ENCODE results near the gene TNNI3K.

The TNNI3K gene

DNA sequence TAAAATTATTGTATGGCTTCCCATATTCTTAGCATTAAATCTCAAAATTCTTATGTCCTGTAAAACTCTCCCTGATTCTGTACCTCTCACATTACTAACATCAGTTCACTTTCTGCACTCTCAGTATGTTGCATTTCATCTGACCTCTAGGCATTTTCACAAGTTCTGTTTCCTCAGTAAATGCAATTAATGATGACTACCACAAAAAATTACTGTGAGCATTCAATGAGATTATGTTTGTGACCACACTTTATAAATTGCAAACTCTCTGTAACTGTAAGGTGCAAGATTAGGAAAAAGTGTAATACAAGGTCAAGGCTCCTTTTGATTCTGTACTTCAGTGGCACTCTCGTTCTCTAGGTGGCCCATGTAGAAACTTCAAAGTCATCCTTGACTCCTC lies 216.8 kb downstream of the TNNI3K start:
- no peak overlapping the region for H3K4me3 ChIP-seq (ENCODE audit: low read depth, low read length)
- no peak for TF ChIP-seq CTCF (IDR thresholded peaks at IDR 0.05; ENCODE audit: low read depth, low read length)

GRCh38 chr1:74453277-74453676 lies 218.1 kb downstream of the TNNI3K start:
- TF ChIP-seq CTCF (IDR thresholded peaks at IDR 0.05; ENCODE audit: low read depth, low read length), result no peak
- H3K4me3 ChIP-seq (ENCODE audit: low read depth, low read length), result no peak overlapping the region

GRCh38 chr1:74455390-74455789 lies 220.2 kb downstream of the TNNI3K start:
- H3K4me3 ChIP-seq (ENCODE audit: low read depth, low read length), result no peak overlapping the region
- no peak for TF ChIP-seq CTCF (IDR thresholded peaks at IDR 0.05; ENCODE audit: low read depth, low read length)

GRCh38 chr1:74457253-74457652 lies 222.1 kb downstream of the TNNI3K start:
- H3K4me3 ChIP-seq (ENCODE audit: low read depth, low read length), result no peak overlapping the region
- TF ChIP-seq CTCF (IDR thresholded peaks at IDR 0.05; ENCODE audit: low read depth, low read length), result no peak

DNA sequence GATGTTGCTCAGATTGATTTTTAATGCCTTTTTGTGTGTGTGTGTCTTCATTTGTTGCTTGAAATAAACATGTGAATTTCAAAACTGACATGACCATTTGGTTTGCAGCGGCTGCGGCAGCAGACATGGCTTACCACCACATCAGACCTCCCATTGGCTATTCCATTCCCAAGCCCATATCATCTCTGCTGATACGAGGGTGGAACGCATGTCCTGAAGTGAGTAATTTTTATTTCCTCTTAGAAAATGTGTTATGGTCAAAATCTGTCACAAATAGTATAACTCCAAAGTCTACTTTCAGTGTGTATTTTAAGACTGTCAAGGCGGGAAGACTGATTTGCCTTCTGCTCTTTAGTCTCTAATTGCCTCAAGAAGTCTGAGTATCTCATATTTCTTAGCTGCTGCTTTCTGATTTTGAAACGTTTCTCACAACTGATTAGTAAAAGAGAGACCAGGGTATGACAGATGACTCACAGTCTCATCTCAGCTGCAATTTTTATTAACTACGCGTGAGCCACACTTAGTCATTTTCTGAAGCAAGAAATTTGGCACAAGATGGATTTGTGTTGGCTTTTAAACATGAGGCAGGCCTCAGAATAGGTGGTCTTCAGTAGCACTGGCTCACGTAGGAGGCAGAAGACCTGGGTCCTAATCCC lies 228.3 kb downstream of the TNNI3K start:
- no peak overlapping the region for H3K4me3 ChIP-seq (ENCODE audit: low read depth, low read length)
- no peak for TF ChIP-seq CTCF (IDR thresholded peaks at IDR 0.05; ENCODE audit: low read depth, low read length)

DNA sequence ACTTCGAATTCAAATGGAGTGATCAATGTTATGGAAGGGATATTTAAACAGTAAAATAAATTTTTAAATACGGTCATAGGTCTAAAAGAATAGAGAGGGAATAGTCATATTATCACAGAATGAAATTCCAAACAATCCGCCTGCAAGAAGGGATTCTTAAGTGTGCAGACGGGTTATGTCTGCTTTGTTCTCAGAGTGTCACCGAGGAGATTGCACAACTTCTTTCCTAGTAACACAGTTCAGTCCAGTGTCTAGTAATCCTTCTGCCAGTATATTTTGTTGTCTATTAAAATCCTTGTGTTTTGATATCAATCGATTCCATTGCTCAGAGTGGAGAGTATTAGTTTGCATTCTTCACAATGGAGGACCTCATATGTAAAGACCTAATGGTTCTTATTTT lies 228.8 kb downstream of the TNNI3K start:
- H3K4me3 ChIP-seq (ENCODE audit: low read depth, low read length), result no peak overlapping the region
- no peak for TF ChIP-seq CTCF (IDR thresholded peaks at IDR 0.05; ENCODE audit: low read depth, low read length)

GRCh38 chr1:74465193-74465681 lies 230.1 kb downstream of the TNNI3K start:
- no peak overlapping the region for H3K4me3 ChIP-seq (ENCODE audit: low read depth, low read length)
- no peak for TF ChIP-seq CTCF (IDR thresholded peaks at IDR 0.05; ENCODE audit: low read depth, low read length)
